IMR-90 (cell line): ENCODE results near the gene CHN1. TPM values are rescaled to one million over a fixed set of nuclear protein-coding genes. Genes with fewer than 3 reads are reported as not detected.

ENCODE experiments used
- ATAC-seq: fragments of 200-7000 bp; cut with Tn5 transposase; 2 replicates; pipeline ENCODE4 v1.9.1; 2020; ENCODE audit warnings: low read depth, mild to moderate bottlenecking, moderate library complexity
- BruUV-seq: library from RNA; stranded (reverse); fragments of 400-500 nt; replicated peaks from 2 replicates; lab custom pipeline; 2021; lab: Mats Ljungman, UMichigan
- CTCF ChIA-PET: fragments of 300-600 bp; formaldehyde crosslinking; extraction: SDS; loops from one replicate; lab custom pipeline; 2021; ENCODE audit warnings: antibody characterized with exemption; lab: Yijun Ruan, JAX
- POLR2A ChIA-PET: fragments of 300-600 bp; sonication (Branson Sonifier 250); formaldehyde crosslinking; loops from one replicate; lab custom pipeline; 2022; ENCODE audit warnings: antibody characterized with exemption; ENCODE audit not compliant: unreplicated experiment; lab: Charles Lee
- DNase-seq: peaks from one replicate; pipeline ENCODE4 v3.0.0; 2013
- H2AFZ ChIP-seq: replicated peaks from 2 replicates; pipeline ENCODE3; 2013; ENCODE audit warnings: low read length, mild to moderate bottlenecking; ENCODE audit not compliant: poor library complexity
- H2AK5ac ChIP-seq: 2 replicates; pipeline ENCODE4 v1.6.1; 2013; ENCODE audit warnings: low read depth, low read length, inconsistent platforms
- H2AK9ac ChIP-seq: replicated peaks from 2 replicates; pipeline ENCODE3; 2013; ENCODE audit warnings: mild to moderate bottlenecking, low read depth, low read length, moderate library complexity; ENCODE audit not compliant: poor library complexity
- H2BK120ac ChIP-seq: 2 replicates; pipeline ENCODE4 v1.6.1; 2013; ENCODE audit warnings: low read depth, low read length, inconsistent platforms
- H2BK15ac ChIP-seq: 3 replicates; pipeline ENCODE4 v1.6.1; 2013; ENCODE audit warnings: low read depth, low read length, inconsistent platforms
- H2BK20ac ChIP-seq: 2 replicates; pipeline ENCODE4 v1.6.1; 2013; ENCODE audit warnings: low read depth, mild to moderate bottlenecking, inconsistent platforms, low read length, moderate library complexity
- H2BK5ac ChIP-seq: 2 replicates; pipeline ENCODE4 v1.6.1; 2013; ENCODE audit warnings: mild to moderate bottlenecking, low read depth, low read length, inconsistent platforms; ENCODE audit not compliant: poor library complexity, severe bottlenecking
- H3K14ac ChIP-seq: replicated peaks from 2 replicates; pipeline ENCODE4 v1.6.1; 2013; ENCODE audit warnings: low read depth, low read length, inconsistent platforms
- H3K18ac ChIP-seq: 2 replicates; pipeline ENCODE4 v1.6.1; 2013; ENCODE audit warnings: low read depth, low read length, control low read depth
- H3K23ac ChIP-seq: 2 replicates; pipeline ENCODE4 v1.6.1; 2013; ENCODE audit warnings: low read depth, low read length, inconsistent platforms
- H3K27ac ChIP-seq: 2 replicates; pipeline ENCODE4 v1.5.1; 2013; ENCODE audit warnings: mild to moderate bottlenecking, control low read depth, low read length; ENCODE audit not compliant: insufficient read depth
- H3K27me3 ChIP-seq: 2 replicates; pipeline ENCODE4 v1.6.1; 2013; ENCODE audit warnings: low read length; ENCODE audit not compliant: control insufficient read depth, insufficient read depth
- H3K36me3 ChIP-seq: 2 replicates; pipeline ENCODE4 v1.6.1; 2013; ENCODE audit warnings: low read length, mixed read lengths; ENCODE audit not compliant: control insufficient read depth, insufficient read depth
- H3K4ac ChIP-seq: 2 replicates; pipeline ENCODE4 v1.6.1; 2013; ENCODE audit warnings: low read depth, low read length, inconsistent platforms
- H3K4me1 ChIP-seq: 2 replicates; pipeline ENCODE4 v1.6.1; 2013; ENCODE audit warnings: low read length, mixed read lengths; ENCODE audit not compliant: control insufficient read depth, insufficient read depth
- H3K4me2 ChIP-seq: 2 replicates; pipeline ENCODE4 v1.6.1; 2013; ENCODE audit warnings: low read depth, mild to moderate bottlenecking, control low read depth, low read length, moderate library complexity
- H3K4me3 ChIP-seq: 2 replicates; pipeline ENCODE4 v1.5.1; 2013; ENCODE audit warnings: low read depth, mild to moderate bottlenecking, control low read depth, low read length, moderate library complexity; ENCODE audit not compliant: insufficient read depth
- H3K56ac ChIP-seq: 2 replicates; pipeline ENCODE4 v1.6.1; 2013; ENCODE audit warnings: low read length, inconsistent platforms; ENCODE audit not compliant: insufficient read depth; ENCODE audit errors: extremely low read depth
- H3K79me1 ChIP-seq, 2 experiments: 2 replicates each; pipeline ENCODE4 v1.6.1; 2013; ENCODE audit warnings: low read length in 2 of 2, inconsistent platforms in 1 of 2, low read depth in 1 of 2
- H3K9ac ChIP-seq: 2 replicates; pipeline ENCODE4 v1.6.1; 2013; ENCODE audit warnings: low read depth, low read length, control low read depth
- H3K9me1 ChIP-seq: 2 replicates; pipeline ENCODE4 v1.6.1; 2013; ENCODE audit warnings: low read length, inconsistent platforms; ENCODE audit not compliant: insufficient read depth
- H3K9me3 ChIP-seq: 2 replicates; pipeline ENCODE4 v1.6.1; 2013; ENCODE audit warnings: low read length; ENCODE audit not compliant: control insufficient read depth, insufficient read depth
- H4K20me1 ChIP-seq: 2 replicates; pipeline ENCODE4 v1.6.1; 2013; ENCODE audit warnings: low read length, inconsistent platforms; ENCODE audit not compliant: insufficient read depth
- H4K5ac ChIP-seq: 2 replicates; pipeline ENCODE4 v1.6.1; 2013; ENCODE audit warnings: mild to moderate bottlenecking, low read depth, low read length, control low read depth
- H4K8ac ChIP-seq, 2 experiments: 2 replicates each; pipeline ENCODE4 v1.6.1; 2013; ENCODE audit warnings: low read depth in 2 of 2, low read length in 2 of 2, control low read depth in 1 of 2, inconsistent platforms in 1 of 2
- H4K91ac ChIP-seq: 2 replicates; pipeline ENCODE4 v1.6.1; 2013; ENCODE audit warnings: low read depth, low read length, inconsistent platforms; ENCODE audit not compliant: insufficient read depth
- BHLHE40 ChIP-seq: fragments of 150-350 bp; IDR thresholded peaks from 2 replicates; pipeline ENCODE4 v1.6.1; 2016; ENCODE audit warnings: mild to moderate bottlenecking, low read depth, low read length
- CEBPB ChIP-seq: IDR thresholded peaks from 2 replicates; pipeline ENCODE4 v1.6.1; 2012; ENCODE audit warnings: low read depth, low read length, improper control_type of control experiment
- CHD1 ChIP-seq: IDR thresholded peaks from 2 replicates; pipeline ENCODE4 v1.6.1; 2012; ENCODE audit warnings: low read depth, low read length, improper control_type of control experiment
- FOS ChIP-seq: fragments of 150-350 bp; IDR thresholded peaks from 2 replicates; pipeline ENCODE4 v1.6.1; 2016; ENCODE audit warnings: low read depth, low read length
- MAFK ChIP-seq: IDR thresholded peaks from 2 replicates; pipeline ENCODE4 v1.6.1; 2012; ENCODE audit warnings: low read depth, low read length, improper control_type of control experiment
- MXI1 ChIP-seq: IDR thresholded peaks from 2 replicates; pipeline ENCODE4 v1.6.1; 2012; ENCODE audit warnings: low read depth, mild to moderate bottlenecking, low read length, moderate library complexity, borderline replicate concordance
- whole genome bisulfite sequencing, 2 experiments: methylation state at CpG; one replicate each; pipeline versions ENCODE4 v1.1.5 to v1.1.7; 2013; ENCODE audit warnings: missing lambda C conversion rate in 2 of 2; ENCODE audit not compliant: insufficient read length in 1 of 2; ENCODE audit errors: extremely low coverage in 2 of 2; 5-methylcytosine and 5-hydroxymethylcytosine counted together
- dilution Hi-C: fragments of 300-500 bp; cut with HindIII; formaldehyde crosslinking; loops from one replicate; pipeline ENCODE4 v1.14.3; 2018; ENCODE audit warnings: low sequenced_read_pairs; ENCODE audit not compliant: unreplicated experiment
- in situ Hi-C: fragments of 300-500 bp; cut with MboI; formaldehyde crosslinking; loops from 3 replicates; pipeline ENCODE4 v1.14.3; 2019; ENCODE audit warnings: low sequenced_read_pairs, inconsistent platforms, mixed read lengths
- intact Hi-C: fragments of 100-400 bp; cut with micrococcal nuclease; formaldehyde crosslinking; loops from 2 replicates; pipeline ENCODE4 v1.10.0; 2022
- polyA plus RNA-seq, 3 experiments: library from polyadenylated mRNA; depleted of rRNA; stranded (reverse); fragments of >200 nt; gene quantifications; 2 replicates each; pipeline ENCODE4 v1.2.3, GENCODE V29; 2012; ENCODE audit warnings: low replicate concordance in 1 of 3
- total RNA-seq: library from RNA; depleted of rRNA; stranded (reverse); fragments of >200 nt; gene quantifications from 2 replicates; pipeline ENCODE4 v1.2.3, GENCODE V29; 2012
- TF ChIP-seq, protein P1 (sequence below): fragments of 150-350 bp; IDR thresholded peaks from 2 replicates; pipeline ENCODE4 v1.6.1; 2017; ENCODE audit warnings: mild to moderate bottlenecking, antibody characterized with exemption, low read length, low read depth
- TF ChIP-seq, protein P2 (sequence below): conservative IDR thresholded peaks from 2 replicates; pipeline ENCODE4 v1.5.1; 2012; ENCODE audit warnings: mild to moderate bottlenecking, low read depth, low read length, improper control_type of control experiment

CHN1 gene
- total and polyA plus RNA-seq, 2 of the 4 experiments (the other 2 are of a cell fraction): 58.4 to 66.9 TPM

DNA sequence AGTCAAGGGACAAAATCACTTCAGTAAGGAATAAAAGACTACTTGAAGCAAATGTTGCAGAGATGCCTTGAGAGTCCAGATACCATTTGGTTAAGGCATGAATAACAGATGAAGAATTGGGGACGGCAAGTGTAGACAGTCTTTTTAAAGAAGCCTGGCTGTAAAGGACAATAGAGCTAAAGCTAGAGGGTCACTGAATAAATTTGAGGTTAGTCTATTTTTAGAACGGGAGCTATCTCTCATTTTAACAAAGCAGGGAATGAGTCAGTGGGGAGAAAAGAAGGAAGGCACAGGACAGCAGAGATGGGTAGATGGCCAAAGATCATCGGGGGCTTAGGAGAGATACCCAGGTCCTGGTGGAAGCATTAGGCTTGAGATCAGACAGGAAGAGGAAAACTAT, 30.6 kb upstream of the CHN1 start:
- no peak overlapping the region for H3K23ac ChIP-seq
- H2BK15ac ChIP-seq: no peak overlapping the region
- H3K9me1 ChIP-seq: no peaks in the 10 kb centered on the region
- H4K91ac ChIP-seq: no peak overlapping the region
- H3K27me3 ChIP-seq: no peaks in the 10 kb centered on the region
- no peaks in the 10 kb centered on the region for H3K79me1 ChIP-seq
- BruUV-seq: no TSS peak
- H2BK120ac ChIP-seq: no peak overlapping the region
- no peak overlapping the region for H2AK5ac ChIP-seq
- no peaks in the 10 kb centered on the region for H3K9me3 ChIP-seq
- TF ChIP-seq MXI1 (no peak), CHD1 (no peak), MAFK (no peak), FOS (no peak), CEBPB (no peak), BHLHE40 (no peak)
- TF ChIP-seq, protein P1, sequence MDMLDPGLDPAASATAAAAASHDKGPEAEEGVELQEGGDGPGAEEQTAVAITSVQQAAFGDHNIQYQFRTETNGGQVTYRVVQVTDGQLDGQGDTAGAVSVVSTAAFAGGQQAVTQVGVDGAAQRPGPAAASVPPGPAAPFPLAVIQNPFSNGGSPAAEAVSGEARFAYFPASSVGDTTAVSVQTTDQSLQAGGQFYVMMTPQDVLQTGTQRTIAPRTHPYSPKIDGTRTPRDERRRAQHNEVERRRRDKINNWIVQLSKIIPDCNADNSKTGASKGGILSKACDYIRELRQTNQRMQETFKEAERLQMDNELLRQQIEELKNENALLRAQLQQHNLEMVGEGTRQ: no peak
- TF ChIP-seq, protein P2, sequence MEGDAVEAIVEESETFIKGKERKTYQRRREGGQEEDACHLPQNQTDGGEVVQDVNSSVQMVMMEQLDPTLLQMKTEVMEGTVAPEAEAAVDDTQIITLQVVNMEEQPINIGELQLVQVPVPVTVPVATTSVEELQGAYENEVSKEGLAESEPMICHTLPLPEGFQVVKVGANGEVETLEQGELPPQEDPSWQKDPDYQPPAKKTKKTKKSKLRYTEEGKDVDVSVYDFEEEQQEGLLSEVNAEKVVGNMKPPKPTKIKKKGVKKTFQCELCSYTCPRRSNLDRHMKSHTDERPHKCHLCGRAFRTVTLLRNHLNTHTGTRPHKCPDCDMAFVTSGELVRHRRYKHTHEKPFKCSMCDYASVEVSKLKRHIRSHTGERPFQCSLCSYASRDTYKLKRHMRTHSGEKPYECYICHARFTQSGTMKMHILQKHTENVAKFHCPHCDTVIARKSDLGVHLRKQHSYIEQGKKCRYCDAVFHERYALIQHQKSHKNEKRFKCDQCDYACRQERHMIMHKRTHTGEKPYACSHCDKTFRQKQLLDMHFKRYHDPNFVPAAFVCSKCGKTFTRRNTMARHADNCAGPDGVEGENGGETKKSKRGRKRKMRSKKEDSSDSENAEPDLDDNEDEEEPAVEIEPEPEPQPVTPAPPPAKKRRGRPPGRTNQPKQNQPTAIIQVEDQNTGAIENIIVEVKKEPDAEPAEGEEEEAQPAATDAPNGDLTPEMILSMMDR: no peak
- dilution Hi-C loops: no loop called here
- H2BK5ac ChIP-seq: no peak overlapping the region
- H3K9ac ChIP-seq: no peak overlapping the region
- POLR2A ChIA-PET: no interaction called here
- H4K20me1 ChIP-seq: no peaks in the 10 kb centered on the region
- H2BK20ac ChIP-seq: no peak overlapping the region
- no peak overlapping the region for H2AFZ ChIP-seq
- intact Hi-C loops: no loop called here
- H3K4me3 ChIP-seq: no peak overlapping the region
- DNase-seq (no peak), ATAC-seq (no peak)
- no peaks in the 10 kb centered on the region for H3K36me3 ChIP-seq
- no peak overlapping the region for H3K56ac ChIP-seq
- no peak overlapping the region for H3K4ac ChIP-seq
- H3K4me1 ChIP-seq: no peaks in the 10 kb centered on the region
- WGBS, 2 experiments: no CpG with 5 or more reads among the region's 3 CpGs
- no peak overlapping the region for H3K27ac ChIP-seq
- in situ Hi-C loops: loop anchor here (25.0 kb wide), 2 partner anchors 226 to 1051 kb away; partner anchors contain the start of genes EVX2, HOXD12 and HOXD13
- CTCF ChIA-PET: no interaction called here
- no peak overlapping the region for H4K5ac ChIP-seq
- H3K14ac ChIP-seq: no peak overlapping the region
- no peak overlapping the region for H2AK9ac ChIP-seq
- H3K18ac ChIP-seq: no peak overlapping the region
- no peak overlapping the region for H3K4me2 ChIP-seq
- H4K8ac ChIP-seq: no peak overlapping the region
